H1 (cell line): ENCODE data around the gene DYNC1I1. TPM values are rescaled to one million over a fixed set of nuclear protein-coding genes. Genes with fewer than 3 reads are reported as not detected.

Source experiments
- CTCF ChIA-PET: fragments of 300-600 bp; sonication (Branson Sonifier 250); formaldehyde crosslinking; loops from one replicate; lab custom pipeline; 2021; ENCODE audit not compliant: partially characterized antibody; lab: Charles Lee
- POLR2A ChIA-PET: fragments of 300-600 bp; sonication (Branson Sonifier 250); formaldehyde crosslinking; loops from one replicate; lab custom pipeline; 2021; ENCODE audit warnings: inconsistent platforms; ENCODE audit not compliant: partially characterized antibody; lab: Charles Lee
- DNase-seq, 2 experiments: peaks; one replicate each; pipeline versions ENCODE4 v3.0.0 to v3.0.0-alpha.2; 2010 to 2022; ENCODE audit warnings: low spot score in 2 of 2, low read depth in 1 of 2, mixed read lengths in 1 of 2
- FAIRE-seq: peaks from 2 replicates; lab custom pipeline; 2011; peaks lifted over from hg19 to GRCh38; lab: Jason Lieb, UNC
- H2AFZ ChIP-seq: 2 replicates; pipeline ENCODE4 v1.8.1; 2012; ENCODE audit warnings: low read length, inconsistent platforms
- H2AK5ac ChIP-seq: 2 replicates; pipeline ENCODE4 v1.6.1; 2013; ENCODE audit warnings: low read depth, low read length
- H2BK120ac ChIP-seq: replicated peaks from 2 replicates; pipeline ENCODE3; 2013; ENCODE audit warnings: low read depth, low read length, inconsistent platforms
- H2BK12ac ChIP-seq: 2 replicates; pipeline ENCODE4 v1.6.1; 2013; ENCODE audit warnings: low read depth, low read length
- H2BK15ac ChIP-seq: 2 replicates; pipeline ENCODE4 v1.6.1; 2013; ENCODE audit warnings: low read length
- H2BK20ac ChIP-seq: 2 replicates; pipeline ENCODE4 v1.6.1; 2013; ENCODE audit warnings: low read length
- H2BK5ac ChIP-seq: 2 replicates; pipeline ENCODE4 v1.6.1; 2013; ENCODE audit warnings: low read depth, low read length
- H3K14ac ChIP-seq: 2 replicates; pipeline ENCODE4 v1.6.1; 2013; ENCODE audit warnings: inconsistent platforms; ENCODE audit not compliant: insufficient read length
- H3K18ac ChIP-seq: 2 replicates; pipeline ENCODE4 v1.6.1; 2013; ENCODE audit warnings: low read length; ENCODE audit errors: extremely low read depth
- H3K23ac ChIP-seq: 2 replicates; pipeline ENCODE4 v1.6.1; 2013; ENCODE audit warnings: inconsistent platforms; ENCODE audit not compliant: insufficient read length
- H3K23me2 ChIP-seq: 2 replicates; pipeline ENCODE4 v1.6.1; 2013; ENCODE audit warnings: low read depth, low read length
- H3K27ac ChIP-seq: 2 replicates; pipeline ENCODE4 v1.6.1; 2011; ENCODE audit warnings: low read depth, low read length, inconsistent platforms
- H3K27me3 ChIP-seq, 4 experiments: replicated peaks in 1 of 4; 1 replicate in 1 of 4; 2 replicates in 3 of 4; pipeline versions ENCODE4 v1.6.1 to v1.8.1; 2011 to 2013; ENCODE audit warnings: low read length in 3 of 4, mild to moderate bottlenecking in 3 of 4, inconsistent platforms in 2 of 4, mixed read lengths in 2 of 4, moderate library complexity in 1 of 4; ENCODE audit not compliant: control insufficient read depth in 3 of 4, insufficient read depth in 3 of 4; ENCODE audit errors: extremely low read depth in 1 of 4
- H3K36me3 ChIP-seq, 4 experiments: 2 replicates each; pipeline versions ENCODE4 v1.6.1 to v1.8.1; 2011 to 2013; ENCODE audit warnings: mild to moderate bottlenecking in 4 of 4, low read length in 3 of 4, moderate library complexity in 2 of 4, control low read depth in 1 of 4, inconsistent platforms in 1 of 4; ENCODE audit not compliant: insufficient read depth in 4 of 4, control insufficient read depth in 2 of 4
- H3K4ac ChIP-seq: replicated peaks from 2 replicates; pipeline ENCODE3; 2013; ENCODE audit warnings: low read length, low read depth, mixed read lengths, inconsistent platforms; ENCODE audit not compliant: insufficient read length
- H3K4me1 ChIP-seq, 4 experiments: replicated peaks in 1 of 4; 1 replicate in 1 of 4; 2 replicates in 3 of 4; pipeline versions ENCODE4 v1.6.1 to v1.8.1; 2011 to 2013; ENCODE audit warnings: low read length in 3 of 4, inconsistent platforms in 2 of 4, mixed read lengths in 1 of 4; ENCODE audit not compliant: insufficient read depth in 4 of 4, control insufficient read depth in 3 of 4
- H3K4me2 ChIP-seq, 2 experiments: 2 replicates each; pipeline versions ENCODE4 v1.6.1 to v1.8.1; 2011 to 2013; ENCODE audit warnings: low read depth in 2 of 2, low read length in 2 of 2, control low read depth in 1 of 2, inconsistent platforms in 1 of 2, mild to moderate bottlenecking in 1 of 2; ENCODE audit not compliant: insufficient read depth in 1 of 2
- H3K4me3 ChIP-seq, 4 experiments: fragments of 200-600, 300-600 bp in 1 of 4; sonication (generic), shearing (Covaris generic), sonication (Bioruptor Twin) in 1 of 4; 2 replicates each; pipeline versions ENCODE4 v1.5.1 to v1.8.1; 2011 to 2016; ENCODE audit warnings: low read length in 4 of 4, low read depth in 3 of 4, control low read depth in 2 of 4, inconsistent platforms in 2 of 4, mild to moderate bottlenecking in 2 of 4, mixed read lengths in 1 of 4, moderate library complexity in 1 of 4; ENCODE audit not compliant: insufficient read depth in 2 of 4; ENCODE audit errors: extremely low read depth in 1 of 4
- H3K56ac ChIP-seq: replicated peaks from 2 replicates; pipeline ENCODE3; 2013; ENCODE audit warnings: low read depth, mild to moderate bottlenecking, mixed read lengths, low read length, inconsistent platforms; ENCODE audit not compliant: insufficient read length
- H3K79me1 ChIP-seq: 2 replicates; pipeline ENCODE4 v1.6.1; 2013; ENCODE audit warnings: low read depth, low read length, control low read depth
- H3K79me2 ChIP-seq, 2 experiments: 2 replicates each; pipeline versions ENCODE4 v1.6.1 to v1.8.1; 2012 to 2013; ENCODE audit warnings: low read length in 2 of 2, mild to moderate bottlenecking in 2 of 2, inconsistent platforms in 1 of 2; ENCODE audit not compliant: insufficient read depth in 2 of 2, control insufficient read depth in 1 of 2
- H3K9ac ChIP-seq, 4 experiments: replicated peaks in 1 of 4; 1 replicate in 1 of 4; 2 replicates in 3 of 4; pipeline versions ENCODE4 v1.6.1 to v1.8.1; 2011 to 2013; ENCODE audit warnings: low read depth in 3 of 4, low read length in 3 of 4, control low read depth in 2 of 4, mild to moderate bottlenecking in 2 of 4, moderate library complexity in 2 of 4, inconsistent platforms in 1 of 4; ENCODE audit errors: extremely low read depth in 1 of 4
- H3K9me3 ChIP-seq, 2 experiments: 2 replicates each; pipeline versions ENCODE4 v1.6.1 to v1.8.1; 2012 to 2013; ENCODE audit warnings: mild to moderate bottlenecking in 2 of 2, moderate library complexity in 2 of 2, control low read depth in 1 of 2, inconsistent platforms in 1 of 2, low read depth in 1 of 2, low read length in 1 of 2, mixed read lengths in 1 of 2; ENCODE audit not compliant: insufficient read depth in 2 of 2
- H4K20me1 ChIP-seq, 2 experiments: replicated peaks in 1 of 2; 2 replicates each; pipeline versions ENCODE3 to v1.8.1; 2011 to 2013; ENCODE audit warnings: inconsistent platforms in 2 of 2, low read length in 2 of 2, mild to moderate bottlenecking in 1 of 2; ENCODE audit not compliant: insufficient read depth in 2 of 2, control insufficient read depth in 1 of 2
- H4K5ac ChIP-seq: 2 replicates; pipeline ENCODE4 v1.6.1; 2013; ENCODE audit warnings: low read length, low read depth, mixed read lengths, inconsistent platforms; ENCODE audit not compliant: insufficient read length
- H4K8ac ChIP-seq: 2 replicates; pipeline ENCODE4 v1.8.0; 2013; ENCODE audit warnings: mild to moderate bottlenecking, moderate library complexity, low read length, inconsistent platforms; ENCODE audit not compliant: insufficient read depth; ENCODE audit errors: extremely low read depth
- H4K91ac ChIP-seq: replicated peaks from 2 replicates; pipeline ENCODE3; 2013; ENCODE audit warnings: low read length, mixed read lengths, inconsistent platforms; ENCODE audit not compliant: insufficient read length
- FOSL1 ChIP-seq: IDR thresholded peaks from 2 replicates; pipeline ENCODE4 v1.6.1; 2011; ENCODE audit warnings: mild to moderate bottlenecking, low read depth, low read length, moderate library complexity; ENCODE audit not compliant: insufficient read depth
- GABPA ChIP-seq: IDR thresholded peaks from 2 replicates; pipeline ENCODE4 v1.6.1; 2011; ENCODE audit warnings: mild to moderate bottlenecking, low read length, moderate library complexity, borderline replicate concordance; ENCODE audit not compliant: insufficient read depth
- HDAC2 ChIP-seq, 2 experiments: fragments of 300-600 bp in 1 of 2; sonication (generic) in 1 of 2; IDR thresholded peaks; 2 replicates each; pipeline ENCODE4 v1.6.1; 2011 to 2012; ENCODE audit warnings: low read depth in 2 of 2, low read length in 2 of 2, mild to moderate bottlenecking in 2 of 2, moderate library complexity in 2 of 2, borderline replicate concordance in 1 of 2, inconsistent platforms in 1 of 2
- JUN ChIP-seq: IDR thresholded peaks from 2 replicates; pipeline ENCODE4 v1.6.1; 2011; ENCODE audit warnings: low read depth, mild to moderate bottlenecking, improper control_type of control experiment, low read length
- JUND ChIP-seq: IDR thresholded peaks from 2 replicates; pipeline ENCODE4 v1.6.1; 2011; ENCODE audit warnings: mild to moderate bottlenecking, improper control_type of control experiment, low read length
- POLR2A ChIP-seq, 2 experiments: IDR thresholded peaks; 1 replicate in 1 of 2; 2 replicates in 1 of 2; pipeline ENCODE4 v1.6.1; 2011; ENCODE audit warnings: low read depth in 2 of 2, low read length in 2 of 2, mild to moderate bottlenecking in 2 of 2; ENCODE audit errors: control extremely low read depth in 1 of 2
- RXRA ChIP-seq: IDR thresholded peaks from 2 replicates; pipeline ENCODE4 v1.6.1; 2011; ENCODE audit warnings: low read depth, mild to moderate bottlenecking, low read length, moderate library complexity; ENCODE audit not compliant: insufficient read depth
- WGBS, 2 experiments: shearing (Covaris generic) in 1 of 2; methylation state at CpG; one replicate each; pipeline versions ENCODE4 v1.1.6 to v1.1.7; 2013 to 2015; ENCODE audit warnings: low lambda C conversion rate in 2 of 2, mixed read lengths in 2 of 2, inconsistent platforms in 1 of 2, low coverage in 1 of 2, missing lambda C conversion rate in 1 of 2; ENCODE audit not compliant: insufficient replicate concordance in 2 of 2, insufficient coverage in 1 of 2, insufficient read length in 1 of 2; ENCODE audit errors: extremely low coverage in 1 of 2, missing lambda C conversion rate in 1 of 2; 5-methylcytosine and 5-hydroxymethylcytosine counted together
- polyA plus RNA-seq, 7 experiments: library from polyadenylated mRNA; depleted of rRNA in 3 of 7; stranded (reverse) in 5 of 7; unstranded in 2 of 7; fragments of >200 nt in 5 of 7; fragments of 200-250 nt in 2 of 7; gene quantifications; 1 replicate in 5 of 7; 2 replicates in 1 of 7; 4 replicates in 1 of 7; pipeline versions ENCODE4 v1.2.1 to v1.2.3, GENCODE V29; 2011 to 2013; ENCODE audit warnings: missing spikeins in 2 of 7, mixed read lengths in 2 of 7
- total RNA-seq: library from RNA; stranded (reverse); fragmentation: NEBNext Ultra II Directional; extraction: Animal tissue kit (Norgen Biotek cat#: 25700); gene quantifications from 2 replicates; pipeline ENCODE4 v1.2.1, GENCODE V29; 2021

Gene DYNC1I1
- total and polyA plus RNA-seq, 2 of the 8 experiments (the other 6 are each of a cell fraction or from before 2014, with no cell fraction given), result 0.45 to 0.58 TPM

DNA sequence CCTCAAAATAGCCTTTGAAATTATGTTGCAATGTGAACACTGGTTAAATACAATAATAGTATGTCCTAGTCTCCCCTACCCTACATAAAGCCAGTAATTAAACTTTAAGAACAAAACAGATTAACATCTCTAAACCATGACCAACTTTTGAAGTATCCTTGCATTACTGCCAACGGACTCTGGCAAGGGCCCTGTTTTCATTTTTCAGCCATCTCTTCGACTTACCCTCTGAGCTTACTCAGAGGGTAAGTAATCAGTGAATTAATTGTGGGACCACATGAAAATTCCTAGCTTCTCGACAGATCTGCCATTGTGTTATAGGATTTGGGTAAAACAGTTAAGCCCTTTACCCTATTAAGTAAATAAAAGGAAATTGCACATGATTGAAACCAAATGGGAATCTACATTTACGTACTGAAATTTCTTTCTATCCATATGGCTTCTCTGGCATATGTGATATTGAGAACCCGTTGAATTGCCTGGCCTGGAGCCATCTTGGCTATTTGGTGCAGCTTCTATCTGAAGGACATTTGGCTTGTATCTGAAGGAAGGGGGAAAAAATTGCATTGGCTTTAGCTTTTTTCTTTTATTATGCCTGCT is 39.6 kb downstream of the DYNC1I1 start:
- H3K4me1 ChIP-seq, result no peaks in the 10 kb centered on the region
- no peak overlapping the region for H3K27ac ChIP-seq
- H4K91ac ChIP-seq, result no peak overlapping the region
- H3K4me2 ChIP-seq, result no peak overlapping the region
- H3K23me2 ChIP-seq, result no peaks in the 10 kb centered on the region
- no peak overlapping the region for H2AFZ ChIP-seq
- H3K14ac ChIP-seq, result no peak overlapping the region
- no peak overlapping the region for H4K8ac ChIP-seq
- FAIRE-seq (no peak), DNase-seq (no peak)
- CTCF ChIA-PET, result interaction anchor here (1.0 to 2.2 kb wide), 6 partner anchors 8 to 40 kb away, joined by 3 to 11 read pairs (median 4); partner anchors contain the start of gene DYNC1I1
- H2BK20ac ChIP-seq, result no peak overlapping the region
- POLR2A ChIA-PET, result interaction anchor here (1.4 kb wide), 1 partner anchor 14 kb away, joined by 4 read pairs; no protein-coding TSS in a partner anchor
- no peak overlapping the region for H2BK120ac ChIP-seq
- H3K4ac ChIP-seq, result no peak overlapping the region
- no peaks in the 10 kb centered on the region for H4K20me1 ChIP-seq
- no peak overlapping the region for H4K5ac ChIP-seq
- H3K56ac ChIP-seq, result no peak overlapping the region
- WGBS, 2 experiments, result 89% methylated on average over 5 of the region's 5 CpGs; no CpG with 5 or more reads in 1 of the 2 experiments
- H2BK5ac ChIP-seq, result no peak overlapping the region
- TF ChIP-seq JUN, result no peak
- TF ChIP-seq FOSL1, result no peak
- no peak for TF ChIP-seq POLR2A (IDR thresholded peaks at IDR 0.05; ENCODE audit: control extremely low read depth in 1 of 2, low read depth in 2 of 2, low read length in 2 of 2)
- TF ChIP-seq HDAC2 (IDR thresholded peaks at IDR 0.05; ENCODE audit: borderline replicate concordance in 1 of 2, low read depth in 2 of 2, low read length in 2 of 2), result no peak
- TF ChIP-seq JUND, result no peak
- no peak for TF ChIP-seq GABPA
- no peak for TF ChIP-seq RXRA
- no peak overlapping the region for H3K9ac ChIP-seq
- no peak overlapping the region for H2BK12ac ChIP-seq
- no peak overlapping the region for H2BK15ac ChIP-seq
- no peak overlapping the region for H3K4me3 ChIP-seq
- H3K23ac ChIP-seq, result no peak overlapping the region
- no peaks in the 10 kb centered on the region for H3K79me1 ChIP-seq
- H3K36me3 ChIP-seq, result no peaks in the 10 kb centered on the region
- no peaks in the 10 kb centered on the region for H3K27me3 ChIP-seq
- no peak overlapping the region for H2AK5ac ChIP-seq
- no peaks in the 10 kb centered on the region for H3K79me2 ChIP-seq
- no peak overlapping the region for H3K18ac ChIP-seq
- no peaks in the 10 kb centered on the region for H3K9me3 ChIP-seq
